GM12892 (cell line): ENCODE measurements around the gene TRPM3.

Source experiments
- DNase-seq: peaks from one replicate; pipeline ENCODE4 v3.0.0; 2011; ENCODE audit not compliant: insufficient read length
- FAIRE-seq: peaks from 2 replicates; lab custom pipeline; 2011; peaks lifted over from hg19 to GRCh38; lab: Jason Lieb, UNC
- POLR2A ChIP-seq: IDR thresholded peaks from 2 replicates; pipeline ENCODE4 v1.6.1; 2011; ENCODE audit warnings: low read depth, low read length, control low read depth
- POLR2AphosphoS5 ChIP-seq: IDR thresholded peaks from 2 replicates; pipeline ENCODE4 v1.6.1; 2011; ENCODE audit warnings: low read depth, low read length, control low read depth
- TAF1 ChIP-seq: IDR thresholded peaks from 2 replicates; pipeline ENCODE4 v1.6.1; 2011; ENCODE audit warnings: low read depth, mild to moderate bottlenecking, control low read depth, low read length, borderline replicate concordance

Gene TRPM3

DNA sequence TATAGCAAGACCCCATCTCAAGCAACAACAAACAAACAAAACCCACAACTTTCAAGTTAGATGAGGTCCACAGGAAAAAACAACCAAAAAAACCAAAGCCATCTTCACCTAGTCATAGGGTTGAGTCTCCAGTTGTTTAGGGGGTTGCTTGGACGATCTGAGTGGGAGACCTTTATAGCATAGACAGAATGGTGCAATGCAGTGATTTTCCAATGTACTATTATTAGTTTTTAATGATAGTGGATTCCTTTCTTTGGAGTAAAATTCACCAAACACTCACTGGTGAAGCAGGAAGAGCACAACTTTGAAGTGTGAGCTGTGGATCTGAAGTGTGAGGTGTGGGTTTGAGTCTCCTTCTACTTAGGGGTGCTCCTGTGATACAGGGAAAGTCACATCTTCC lies 640.0 kb downstream of the TRPM3 start:
- TF ChIP-seq POLR2A (no peak), TAF1 (no peak)
- DNase-seq, result no peak
- no peak for FAIRE-seq

DNA sequence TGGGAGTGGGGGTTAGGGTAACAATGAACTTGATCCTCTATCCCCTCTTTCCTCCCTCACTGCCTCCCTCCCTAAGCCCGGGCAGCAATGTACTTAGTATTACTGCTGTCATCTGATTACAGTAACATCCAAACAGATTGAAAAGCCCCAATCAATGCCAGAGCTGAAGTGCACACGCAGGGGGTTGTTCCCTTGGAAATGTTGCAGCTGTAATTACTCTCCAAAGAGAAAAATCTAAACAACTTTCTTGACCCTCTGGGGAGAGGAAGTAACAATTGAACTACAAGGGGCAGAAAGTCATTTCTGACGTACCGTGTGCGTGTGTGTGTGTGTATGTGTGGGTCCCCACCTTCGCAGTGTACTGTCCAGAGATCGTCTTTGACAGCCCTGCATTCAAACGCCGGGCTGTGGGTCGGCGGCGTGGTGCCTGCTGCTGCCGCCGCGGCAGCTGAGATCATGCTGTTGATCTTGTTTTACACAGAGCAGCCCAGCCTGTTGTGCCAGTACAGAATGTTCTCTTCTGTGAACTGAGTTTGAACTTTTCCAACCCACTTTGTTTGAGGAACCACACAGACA lies 640.9 kb downstream of the TRPM3 start:
- DNase-seq (no peak), FAIRE-seq (no peak)
- no peak for TF ChIP-seq POLR2A
- TF ChIP-seq TAF1, result no peak
- no peak for TF ChIP-seq POLR2AphosphoS5

DNA sequence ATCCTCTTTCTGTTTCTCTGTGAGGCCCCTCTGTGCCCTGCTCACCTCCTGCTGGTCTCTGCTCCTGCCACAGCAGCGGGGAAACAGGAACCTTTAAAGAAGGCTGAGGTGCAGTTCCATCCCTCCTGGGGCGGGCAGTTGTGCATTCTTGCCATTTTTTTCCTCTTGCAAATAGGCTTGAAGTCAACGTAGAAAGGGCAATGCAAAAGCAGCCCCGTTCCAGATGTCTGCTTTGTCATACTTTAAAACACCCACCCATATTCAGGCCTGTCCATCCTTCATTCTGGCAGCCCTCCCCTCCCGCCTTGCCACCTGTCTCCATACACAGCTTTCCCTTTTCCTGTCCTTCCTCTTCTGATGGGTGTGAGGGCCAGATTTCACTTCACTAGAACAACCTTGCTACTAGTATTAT lies 641.5 kb downstream of the TRPM3 start:
- FAIRE-seq (no peak), DNase-seq (no peak)
- no peak for TF ChIP-seq POLR2A
- TF ChIP-seq POLR2AphosphoS5, result no peak
- no peak for TF ChIP-seq TAF1
